ENCODE data around the gene MINDY4. TPM values are rescaled to one million over a fixed set of nuclear protein-coding genes. Genes with fewer than 3 reads are reported as not detected.

The MINDY4 gene
- total RNA-seq, 1 experiment from 2014 or later, result 1.8 TPM

GRCh38 chr7:30936650-30937245 is 165.5 kb downstream of the MINDY4 start:
- DNase-seq (ENCODE audit: low spot score) (no peak), ATAC-seq (no peak)
- Mint-ChIP-seq H3K9me3 (no peaks in the 10 kb centered on the region), H3K27ac (no peak overlapping the region), H3K27me3 (ENCODE audit: low read depth) (peaks cover 9% of the 10 kb centered on the region), H3K4me1 (0 out of 2 replicates have a peak, but pooled peaks cover 4% of the 10 kb centered on the region), H3K36me3 (no peaks in the 10 kb centered on the region), H3K4me3 (no peak overlapping the region)
- ChIA-PET POLR2A (interaction anchor here (0.6 to 1.8 kb wide), 2 partner anchors 37 to 80 kb away, joined by 5 to 6 read pairs; no protein-coding TSS in a partner anchor), CTCF (interaction anchor here (0.6 to 3.1 kb wide), 4 partner anchors 28 to 123 kb away, joined by 3 to 39 read pairs (median 4); no protein-coding TSS in a partner anchor)
- TF ChIP-seq GRHL2 (CRISPR knock-in tag; IDR thresholded peaks at IDR 0.05; ENCODE audit: insufficient replicate concordance, severe bottlenecking) (no peak), NFATC4 (CRISPR knock-in tag; IDR thresholded peaks at IDR 0.05) (no peak), ZNF423 (CRISPR knock-in tag; IDR thresholded peaks at IDR 0.05) (no peak), FOXJ3 (CRISPR knock-in tag; IDR thresholded peaks at IDR 0.05; ENCODE audit: borderline replicate concordance) (no peak)

GRCh38 chr7:30937416-30937815 is 166.2 kb downstream of the MINDY4 start:
- POLR2A ChIA-PET, result interaction anchor here (1.8 kb wide), 1 partner anchor 37 kb away, joined by 5 read pairs; no protein-coding TSS in a partner anchor
- peaks cover 4% of the 10 kb centered on the region for H3K27me3 Mint-ChIP-seq (ENCODE audit: low read depth)
- CTCF ChIA-PET, result interaction anchor here (1.4 to 3.1 kb wide), 2 partner anchors 29 to 46 kb away, joined by 4 to 39 read pairs; no protein-coding TSS in a partner anchor
- DNase-seq (ENCODE audit: low spot score), result no peak
- no peak overlapping the region for H3K4me3 Mint-ChIP-seq
- no peaks in the 10 kb centered on the region for H3K36me3 Mint-ChIP-seq
- H3K27ac Mint-ChIP-seq, result no peak overlapping the region
- no peak for ATAC-seq
- H3K4me1 Mint-ChIP-seq, result 0 out of 2 replicates have a peak, but pooled peaks cover 4% of the 10 kb centered on the region
- H3K9me3 Mint-ChIP-seq, result no peaks in the 10 kb centered on the region
- TF ChIP-seq ATF1 (CRISPR knock-in tag; IDR thresholded peaks at IDR 0.05) (no peak), CDX4 (CRISPR knock-in tag; IDR thresholded peaks at IDR 0.05; ENCODE audit: borderline replicate concordance) (no peak), PRRX2 (CRISPR knock-in tag; IDR thresholded peaks at IDR 0.05) (no peak), NR3C1 (CRISPR knock-in tag; conservative IDR thresholded peaks at IDR 0.05; ENCODE audit: low read depth) (no peak), ERG (CRISPR knock-in tag; IDR thresholded peaks at IDR 0.05) (no peak), JUN (CRISPR knock-in tag; IDR thresholded peaks at IDR 0.05) (no peak), PRDM15 (CRISPR knock-in tag; IDR thresholded peaks at IDR 0.05) (no peak), EMX1 (CRISPR knock-in tag; IDR thresholded peaks at IDR 0.05) (no peak), ZMAT4 (CRISPR knock-in tag; IDR thresholded peaks at IDR 0.05) (no peak), E2F5 (CRISPR knock-in tag; IDR thresholded peaks at IDR 0.05) (no peak), NR1H2 (CRISPR knock-in tag; IDR thresholded peaks at IDR 0.05) (no peak), HMGA2 (CRISPR knock-in tag; IDR thresholded peaks at IDR 0.05) (no peak), ATF6 (CRISPR knock-in tag; IDR thresholded peaks at IDR 0.05) (no peak), SMAD4 (CRISPR knock-in tag; IDR thresholded peaks at IDR 0.05) (no peak), TP53 (CRISPR knock-in tag; IDR thresholded peaks at IDR 0.05) (no peak), CREM (CRISPR knock-in tag; IDR thresholded peaks at IDR 0.05) (no peak), HMGXB4 (CRISPR knock-in tag; IDR thresholded peaks at IDR 0.05) (no peak), ZNF396 (CRISPR knock-in tag; IDR thresholded peaks at IDR 0.05; ENCODE audit: borderline replicate concordance) (no peak), GTF2I (CRISPR knock-in tag; conservative IDR thresholded peaks at IDR 0.05) (no peak)

Data from WTC11 (cell line).